HL-60 (cell line): ENCODE data around the gene PTGDS.
A peak's percentile ranks its signal among the peaks of the same experiment; 100 is the strongest.
"Not testable (repeated sequence)": the region's sequence is repeated elsewhere in the genome, so short reads cannot be mapped to it uniquely, and the experiment has no call there.

Experiments
- DNase-seq, 2 experiments: peaks; one replicate each; pipeline ENCODE4 v3.0.0-alpha.2; 2010 to 2020; ENCODE audit warnings: low read depth in 1 of 2, low spot score in 1 of 2
- H3K27ac ChIP-seq: fragments of 250-450 bp; sonication (Bioruptor Pico); replicated peaks from 2 replicates; pipeline ENCODE4 v1.5.1; 2020; ENCODE audit warnings: mild to moderate bottlenecking, moderate library complexity
- H3K27me3 ChIP-seq: fragments of 250-450 bp; sonication (Bioruptor Pico); 2 replicates; pipeline ENCODE4 v1.5.1; 2021; ENCODE audit warnings: mild to moderate bottlenecking, moderate library complexity; ENCODE audit not compliant: insufficient read depth, poor library complexity, severe bottlenecking
- H3K4me3 ChIP-seq: replicated peaks from 2 replicates; pipeline ENCODE4 v1.5.1; 2011; ENCODE audit warnings: mild to moderate bottlenecking, control low read depth, low read length; ENCODE audit not compliant: insufficient read depth
- GABPA ChIP-seq: IDR thresholded peaks from 2 replicates; pipeline ENCODE4 v1.6.1; 2012; ENCODE audit warnings: low read depth
- POLR2AphosphoS5 ChIP-seq: IDR thresholded peaks from 2 replicates; pipeline ENCODE4 v1.6.1; 2012; ENCODE audit warnings: low read depth
- SPI1 ChIP-seq: IDR thresholded peaks from 2 replicates; pipeline ENCODE4 v1.6.1; 2012; ENCODE audit warnings: low read depth, mild to moderate bottlenecking, borderline replicate concordance
- TF ChIP-seq, protein P1 (sequence below): IDR thresholded peaks from one replicate; pipeline ENCODE4 v1.5.1; 2011; ENCODE audit warnings: low read length, control low read depth, inconsistent platforms; ENCODE audit not compliant: insufficient read depth
- TF ChIP-seq, protein P2 (sequence below): IDR thresholded peaks from 2 replicates; pipeline ENCODE4 v1.6.1; 2012; ENCODE audit warnings: low read depth; ENCODE audit not compliant: insufficient replicate concordance

Gene PTGDS

DNA sequence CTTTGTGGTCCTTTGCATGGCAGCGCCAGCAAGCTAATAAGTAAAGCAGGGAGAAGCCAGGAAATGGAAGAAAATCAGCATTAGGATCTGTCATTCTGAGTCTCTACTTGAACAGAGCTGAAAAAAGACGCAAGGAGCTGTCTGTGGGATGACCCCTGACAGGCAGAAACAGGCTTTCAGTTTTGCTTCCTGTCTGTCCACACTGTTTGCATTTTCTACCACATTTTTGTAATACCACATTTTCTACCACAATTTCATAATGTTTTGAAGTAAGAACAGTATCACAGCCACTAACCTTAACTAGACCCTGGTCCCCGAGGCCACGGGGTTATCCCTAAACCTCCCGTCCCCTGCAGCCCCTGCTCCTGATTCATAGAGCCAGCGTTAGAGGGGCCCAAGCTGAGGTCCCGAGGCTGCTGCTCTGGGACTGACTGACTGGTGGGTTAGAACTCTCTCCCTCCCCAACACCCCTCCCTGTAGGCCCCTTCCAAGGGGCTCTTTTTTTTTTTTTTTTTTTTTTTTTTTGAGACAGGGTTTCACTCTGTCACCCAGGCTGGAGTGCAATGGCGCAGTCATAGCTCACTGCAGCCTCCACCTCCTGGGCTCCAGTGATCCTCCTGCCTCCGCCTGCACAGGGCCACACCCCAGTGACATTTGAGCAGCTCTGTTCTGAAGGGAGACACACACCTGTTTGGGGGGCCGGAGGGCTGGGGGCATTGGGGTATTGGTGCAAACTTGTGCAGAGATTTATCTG, 23.1 kb downstream of the PTGDS start:
- Histone ChIP-seq H3K4me3 (no peak overlapping the region), H3K27me3 (no peaks in the 10 kb centered on the region), H3K27ac (peak overlapping the region; percentile 49)
- DNase-seq, result peak; percentile 83 to 85
- TF ChIP-seq, protein P1, sequence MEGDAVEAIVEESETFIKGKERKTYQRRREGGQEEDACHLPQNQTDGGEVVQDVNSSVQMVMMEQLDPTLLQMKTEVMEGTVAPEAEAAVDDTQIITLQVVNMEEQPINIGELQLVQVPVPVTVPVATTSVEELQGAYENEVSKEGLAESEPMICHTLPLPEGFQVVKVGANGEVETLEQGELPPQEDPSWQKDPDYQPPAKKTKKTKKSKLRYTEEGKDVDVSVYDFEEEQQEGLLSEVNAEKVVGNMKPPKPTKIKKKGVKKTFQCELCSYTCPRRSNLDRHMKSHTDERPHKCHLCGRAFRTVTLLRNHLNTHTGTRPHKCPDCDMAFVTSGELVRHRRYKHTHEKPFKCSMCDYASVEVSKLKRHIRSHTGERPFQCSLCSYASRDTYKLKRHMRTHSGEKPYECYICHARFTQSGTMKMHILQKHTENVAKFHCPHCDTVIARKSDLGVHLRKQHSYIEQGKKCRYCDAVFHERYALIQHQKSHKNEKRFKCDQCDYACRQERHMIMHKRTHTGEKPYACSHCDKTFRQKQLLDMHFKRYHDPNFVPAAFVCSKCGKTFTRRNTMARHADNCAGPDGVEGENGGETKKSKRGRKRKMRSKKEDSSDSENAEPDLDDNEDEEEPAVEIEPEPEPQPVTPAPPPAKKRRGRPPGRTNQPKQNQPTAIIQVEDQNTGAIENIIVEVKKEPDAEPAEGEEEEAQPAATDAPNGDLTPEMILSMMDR, result no peak
- TF ChIP-seq, protein P2, sequence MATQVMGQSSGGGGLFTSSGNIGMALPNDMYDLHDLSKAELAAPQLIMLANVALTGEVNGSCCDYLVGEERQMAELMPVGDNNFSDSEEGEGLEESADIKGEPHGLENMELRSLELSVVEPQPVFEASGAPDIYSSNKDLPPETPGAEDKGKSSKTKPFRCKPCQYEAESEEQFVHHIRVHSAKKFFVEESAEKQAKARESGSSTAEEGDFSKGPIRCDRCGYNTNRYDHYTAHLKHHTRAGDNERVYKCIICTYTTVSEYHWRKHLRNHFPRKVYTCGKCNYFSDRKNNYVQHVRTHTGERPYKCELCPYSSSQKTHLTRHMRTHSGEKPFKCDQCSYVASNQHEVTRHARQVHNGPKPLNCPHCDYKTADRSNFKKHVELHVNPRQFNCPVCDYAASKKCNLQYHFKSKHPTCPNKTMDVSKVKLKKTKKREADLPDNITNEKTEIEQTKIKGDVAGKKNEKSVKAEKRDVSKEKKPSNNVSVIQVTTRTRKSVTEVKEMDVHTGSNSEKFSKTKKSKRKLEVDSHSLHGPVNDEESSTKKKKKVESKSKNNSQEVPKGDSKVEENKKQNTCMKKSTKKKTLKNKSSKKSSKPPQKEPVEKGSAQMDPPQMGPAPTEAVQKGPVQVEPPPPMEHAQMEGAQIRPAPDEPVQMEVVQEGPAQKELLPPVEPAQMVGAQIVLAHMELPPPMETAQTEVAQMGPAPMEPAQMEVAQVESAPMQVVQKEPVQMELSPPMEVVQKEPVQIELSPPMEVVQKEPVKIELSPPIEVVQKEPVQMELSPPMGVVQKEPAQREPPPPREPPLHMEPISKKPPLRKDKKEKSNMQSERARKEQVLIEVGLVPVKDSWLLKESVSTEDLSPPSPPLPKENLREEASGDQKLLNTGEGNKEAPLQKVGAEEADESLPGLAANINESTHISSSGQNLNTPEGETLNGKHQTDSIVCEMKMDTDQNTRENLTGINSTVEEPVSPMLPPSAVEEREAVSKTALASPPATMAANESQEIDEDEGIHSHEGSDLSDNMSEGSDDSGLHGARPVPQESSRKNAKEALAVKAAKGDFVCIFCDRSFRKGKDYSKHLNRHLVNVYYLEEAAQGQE, result no peak
- peak; percentile 75 for TF ChIP-seq POLR2AphosphoS5

GRCh38 chr9:137001857-137002645, 24.7 kb downstream of the PTGDS start:
- DNase-seq, result no peak
- no peak for TF ChIP-seq SPI1
- no peak for TF ChIP-seq GABPA
- TF ChIP-seq POLR2AphosphoS5, result no peak
- TF ChIP-seq, protein P2, result no peak
- TF ChIP-seq, protein P1, result no peak
- no peaks in the 10 kb centered on the region for H3K27me3 ChIP-seq
- no peak overlapping the region for H3K27ac ChIP-seq
- no peak overlapping the region for H3K4me3 ChIP-seq

- H3K27ac ChIP-seq, result no peak overlapping the region
- no peak overlapping the region for H3K4me3 ChIP-seq
- no peaks in the 10 kb centered on the region for H3K27me3 ChIP-seq
- no peak for DNase-seq
- no peak for TF ChIP-seq POLR2AphosphoS5
- no peak for TF ChIP-seq GABPA
Measured at GRCh38 chr9:137002646-137003041, 25.3 kb downstream of the PTGDS start.

GRCh38 chr9:137004285-137004684, 27.0 kb downstream of the PTGDS start:
- H3K27me3 ChIP-seq, H3K27ac ChIP-seq, H3K4me3 ChIP-seq: not testable (repeated sequence)
- peak in 1 of 2 experiments; percentile 46 for DNase-seq
